HCT116 (cell line): ENCODE data around the gene EP400. TPM values are rescaled to one million over a fixed set of nuclear protein-coding genes. Genes with fewer than 3 reads are reported as not detected.

ENCODE experiments used
- ATAC-seq: fragments of 200-7000 bp; cut with Tn5 transposase; 2 replicates; pipeline ENCODE4 v1.9.1; 2020; ENCODE audit warnings: mild to moderate bottlenecking, moderate library complexity
- BruUV-seq: library from RNA; stranded (reverse); fragments of 400-500 nt; replicated peaks from 2 replicates; lab custom pipeline; 2021; lab: Mats Ljungman, UMichigan
- CTCF ChIA-PET: fragments of 300-600 bp; sonication (Branson Sonifier 250); formaldehyde crosslinking; loops from one replicate; lab custom pipeline; 2021; ENCODE audit warnings: antibody characterized with exemption; lab: Charles Lee
- POLR2A ChIA-PET: fragments of 300-600, 350-600 bp; sonication (Branson Sonifier 250); formaldehyde crosslinking; loops from one replicate; lab custom pipeline; 2021; ENCODE audit warnings: antibody characterized with exemption; lab: Charles Lee
- RAD21 ChIA-PET, 2 experiments: fragments of 300-600 bp; sonication (Branson Sonifier 250); formaldehyde crosslinking; loops; one replicate each; lab custom pipeline; 2023; ENCODE audit warnings: low total read pairs in 2 of 2; ENCODE audit not compliant: uncharacterized antibody in 2 of 2, unreplicated experiment in 2 of 2, low non-redundant PET in 1 of 2; lab: Charles Lee
- DNase-seq: peaks from one replicate; pipeline ENCODE4 v3.0.0-alpha.2; 2010; ENCODE audit warnings: low read depth, low spot score
- H2AFZ ChIP-seq: fragments of 200-600 bp; shearing (Covaris generic), sonication (generic); 2 replicates; pipeline ENCODE4 v1.6.1; 2017; ENCODE audit warnings: low read depth, mixed run types, mixed read lengths, antibody characterized with exemption, low read length; ENCODE audit not compliant: poor library complexity, severe bottlenecking
- H3K27ac ChIP-seq: 2 replicates; pipeline ENCODE4 v1.5.1; 2012; ENCODE audit warnings: low read depth, low read length
- H3K27me3 ChIP-seq: fragments of 200-600 bp; sonication (generic); 2 replicates; pipeline ENCODE4 v1.6.1; 2016; ENCODE audit warnings: mixed run types, low read length, mixed read lengths; ENCODE audit not compliant: insufficient read depth
- H3K36me3 ChIP-seq, 2 experiments: fragments of 200-500 bp in 1 of 2; fragments of 200-600 bp in 1 of 2; sonication (Bioruptor generic) in 1 of 2; sonication (generic) in 1 of 2; 2 replicates each; pipeline versions ENCODE4 v1.5.1 to v1.6.1; 2014 to 2016; ENCODE audit warnings: low read length in 2 of 2, inconsistent platforms in 1 of 2, mixed read lengths in 1 of 2, mixed run types in 1 of 2; ENCODE audit not compliant: insufficient read depth in 2 of 2, control insufficient read depth in 1 of 2
- H3K4me1 ChIP-seq, 2 experiments: fragments of 200-600 bp in 1 of 2; sonication (generic) in 1 of 2; 2 replicates each; pipeline versions ENCODE4 v1.5.1 to v1.6.1; 2012 to 2017; ENCODE audit warnings: low read length in 2 of 2, inconsistent platforms in 1 of 2, mild to moderate bottlenecking in 1 of 2, mixed read lengths in 1 of 2, mixed run types in 1 of 2, moderate library complexity in 1 of 2; ENCODE audit not compliant: insufficient read depth in 2 of 2, control insufficient read depth in 1 of 2
- H3K4me2 ChIP-seq: fragments of 200-600 bp; sonication (generic); 2 replicates; pipeline ENCODE4 v1.6.1; 2017; ENCODE audit warnings: mixed run types, low read length, mixed read lengths
- H3K4me3 ChIP-seq, 2 experiments: fragments of 200-600 bp in 1 of 2; sonication (generic) in 1 of 2; replicated peaks in 1 of 2; 2 replicates each; pipeline ENCODE4 v1.5.1; 2011 to 2016; ENCODE audit warnings: low read length in 2 of 2, control low read depth in 1 of 2, low read depth in 1 of 2, mild to moderate bottlenecking in 1 of 2, mixed read lengths in 1 of 2, mixed run types in 1 of 2
- H3K79me2 ChIP-seq: fragments of 200-600 bp; sonication (generic); 2 replicates; pipeline ENCODE4 v1.6.1; 2017; ENCODE audit warnings: mild to moderate bottlenecking, mixed run types, low read length, moderate library complexity, mixed read lengths; ENCODE audit not compliant: insufficient read depth
- H3K9ac ChIP-seq: fragments of 200-600 bp; sonication (generic); 2 replicates; pipeline ENCODE4 v1.6.1; 2016; ENCODE audit warnings: low read length, mixed read lengths
- H3K9me2 ChIP-seq: fragments of 200-600 bp; sonication (generic), shearing (Covaris generic); 2 replicates; pipeline ENCODE4 v1.6.1; 2017; ENCODE audit warnings: mixed run types, mild to moderate bottlenecking, moderate library complexity; ENCODE audit not compliant: insufficient read depth
- H3K9me3 ChIP-seq, 2 experiments: fragments of 200-500 bp in 1 of 2; fragments of 200-600 bp in 1 of 2; sonication (Bioruptor generic) in 1 of 2; sonication (generic) in 1 of 2; 2 replicates each; pipeline ENCODE4 v1.6.1; 2014 to 2017; ENCODE audit warnings: low read length in 2 of 2, mixed read lengths in 2 of 2, inconsistent platforms in 1 of 2, low read depth in 1 of 2, mild to moderate bottlenecking in 1 of 2, mixed run types in 1 of 2, moderate library complexity in 1 of 2; ENCODE audit not compliant: control insufficient read depth in 1 of 2, insufficient read depth in 1 of 2
- H4K20me1 ChIP-seq: fragments of 200-600 bp; sonication (generic), shearing (Covaris generic); 2 replicates; pipeline ENCODE4 v1.6.1; 2017; ENCODE audit warnings: mixed run types, mild to moderate bottlenecking, moderate library complexity; ENCODE audit not compliant: insufficient read depth
- CBX3 ChIP-seq: IDR thresholded peaks from 2 replicates; pipeline ENCODE4 v1.6.1; 2012; ENCODE audit warnings: low read depth
- EGR1 ChIP-seq: IDR thresholded peaks from 2 replicates; pipeline ENCODE4 v1.6.1; 2012; ENCODE audit warnings: low read depth
- ELF1 ChIP-seq: IDR thresholded peaks from 2 replicates; pipeline ENCODE4 v1.6.1; 2012; ENCODE audit warnings: low read depth, borderline replicate concordance
- EZH2 ChIP-seq: fragments of 200-600 bp; sonication (generic); IDR thresholded peaks from 2 replicates; pipeline ENCODE4 v1.6.1; 2017; ENCODE audit warnings: antibody characterized with exemption, mixed run types
- EZH2phosphoT487 ChIP-seq: fragments of 200-600 bp; IDR thresholded peaks from 2 replicates; pipeline ENCODE4 v1.6.1; 2018; ENCODE audit warnings: antibody characterized with exemption, borderline replicate concordance
- FOSL1 ChIP-seq: IDR thresholded peaks from 2 replicates; pipeline ENCODE4 v1.6.1; 2012; ENCODE audit warnings: low read depth
- POLR2AphosphoS5 ChIP-seq: IDR thresholded peaks from 2 replicates; pipeline ENCODE4 v1.6.1; 2011; ENCODE audit warnings: mild to moderate bottlenecking, low read depth, low read length, moderate library complexity
- SIN3A ChIP-seq: IDR thresholded peaks from 2 replicates; pipeline ENCODE4 v1.6.1; 2012; ENCODE audit warnings: low read depth
- SRF ChIP-seq: IDR thresholded peaks from 2 replicates; pipeline ENCODE4 v1.6.1; 2012; ENCODE audit warnings: low read depth
- TCF7L2 ChIP-seq: IDR thresholded peaks from 2 replicates; pipeline ENCODE4 v1.7.0; 2011; ENCODE audit warnings: borderline replicate concordance, inconsistent platforms; ENCODE audit not compliant: insufficient read depth, insufficient read length; ENCODE audit errors: extremely low read depth
- YY1 ChIP-seq: IDR thresholded peaks from 2 replicates; pipeline ENCODE4 v1.6.1; 2011; ENCODE audit warnings: low read length, low read depth, moderate library complexity, mild to moderate bottlenecking; ENCODE audit not compliant: insufficient replicate concordance; ENCODE audit errors: extremely low read depth
- ZNF274 ChIP-seq: fragments of 200-500 bp; sonication (Bioruptor generic); IDR thresholded peaks from 2 replicates; pipeline ENCODE4 v1.6.1; 2014; ENCODE audit warnings: mild to moderate bottlenecking, low read depth, low read length, inconsistent platforms
- intact Hi-C: fragments of 100-400 bp; cut with micrococcal nuclease; formaldehyde crosslinking; loops from 2 replicates; pipeline ENCODE4 v1.10.0; 2022
- total RNA-seq: library from RNA; stranded (reverse); gene quantifications from one replicate; pipeline ENCODE4 v1.2.1, GENCODE V29; 2021; ENCODE audit not compliant: unreplicated experiment
- TF ChIP-seq, protein P1 (sequence below): IDR thresholded peaks from 2 replicates; pipeline ENCODE4 v1.6.1; 2012

Gene EP400
- total RNA-seq, 1 experiment from 2014 or later = 54.5 TPM

DNA sequence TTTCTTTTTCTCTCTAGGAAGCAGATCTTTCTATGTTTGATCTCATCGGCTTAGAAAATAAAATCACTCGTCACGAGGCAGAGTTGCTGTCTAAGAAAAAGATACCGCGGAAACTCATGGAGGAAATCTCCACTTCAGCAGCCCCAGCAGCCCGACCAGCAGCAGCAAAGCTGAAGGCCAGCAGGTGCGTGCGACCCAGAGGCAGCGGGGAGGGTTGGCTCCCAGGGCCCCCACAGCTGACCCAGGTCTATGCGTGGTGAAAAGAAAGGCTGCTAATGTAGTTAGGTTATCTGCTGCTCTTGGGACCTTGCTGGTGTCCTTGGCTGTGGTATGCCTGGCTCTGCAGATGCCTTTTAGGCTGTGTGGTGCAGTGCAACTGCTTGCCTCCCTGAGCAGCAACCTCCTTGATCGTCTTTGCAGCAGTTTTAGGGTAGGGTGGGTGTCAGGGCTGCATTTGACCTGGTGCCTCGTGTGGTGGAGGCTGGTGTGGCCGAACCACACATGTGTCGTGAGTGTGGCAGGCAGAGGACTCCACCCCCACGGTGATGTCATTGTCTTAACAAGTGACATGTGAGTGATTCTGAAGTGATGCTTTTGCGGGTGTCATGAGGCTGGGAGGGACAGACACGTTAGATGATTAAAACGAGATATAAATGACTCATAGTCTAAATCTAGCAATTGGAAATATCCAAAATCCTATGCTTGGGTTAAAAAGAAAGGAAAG is 68.6 kb downstream of the EP400 start:
- RAD21 ChIA-PET = no interaction called here

DNA sequence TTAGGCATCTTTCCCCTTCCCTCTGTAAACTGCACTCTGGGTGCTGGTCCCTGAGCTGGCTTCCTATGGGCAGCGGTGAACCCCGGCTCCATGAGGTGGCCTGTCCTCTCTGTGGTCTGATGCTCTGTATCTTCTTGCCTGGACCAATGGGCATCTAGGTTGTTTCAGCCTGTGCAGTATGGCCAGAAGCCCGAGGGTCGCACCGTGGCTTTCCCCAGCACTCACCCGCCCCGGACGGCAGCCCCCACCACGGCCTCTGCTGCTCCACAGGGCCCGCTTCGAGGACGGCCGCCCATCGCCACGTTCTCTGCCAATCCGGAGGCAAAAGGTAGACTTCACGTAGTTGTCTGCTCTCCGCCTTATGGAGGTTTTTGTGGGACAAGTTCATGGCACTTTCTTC is 70.1 kb downstream of the EP400 start:
- BruUV-seq = no TSS peak
- ChIA-PET POLR2A (no interaction called here), RAD21 (no interaction called here), CTCF (no interaction called here)
- TF ChIP-seq CBX3 (no peak), EZH2 (no peak), YY1 (no peak), ZNF274 (no peak), SIN3A (no peak), TCF7L2 (no peak), SRF (no peak), EGR1 (no peak), EZH2phosphoT487 (no peak), ELF1 (no peak), FOSL1 (no peak)
- H3K36me3 ChIP-seq = peaks cover 35 to 36% of the 10 kb centered on the region in 2 experiments; a peak in 3 of 4 replicates
- no peak overlapping the region for H3K27ac ChIP-seq
- no peaks in the 10 kb centered on the region for H3K9me2 ChIP-seq
- H3K4me1 ChIP-seq = no peaks in the 10 kb centered on the region
- no peaks in the 10 kb centered on the region for H3K27me3 ChIP-seq
- no peak overlapping the region for H3K4me2 ChIP-seq
- no peak overlapping the region for H2AFZ ChIP-seq
- no peaks in the 10 kb centered on the region for H4K20me1 ChIP-seq
- H3K9me3 ChIP-seq = no peaks in the 10 kb centered on the region
- H3K79me2 ChIP-seq = no peaks in the 10 kb centered on the region
- no peak for DNase-seq
- H3K4me3 ChIP-seq = no peak overlapping the region
- no peak overlapping the region for H3K9ac ChIP-seq
- no peak for ATAC-seq
- intact Hi-C loops = no loop called here

More for the DNA sequence above, 68.6 kb downstream of the EP400 start:
- CTCF ChIA-PET = no interaction called here
- intact Hi-C loops = no loop called here
- Histone ChIP-seq H2AFZ (no peak overlapping the region), H3K36me3 (peaks cover 33 to 43% of the 10 kb centered on the region in 2 experiments; a peak in 3 of 4 replicates), H3K9me3 (no peaks in the 10 kb centered on the region), H4K20me1 (no peaks in the 10 kb centered on the region), H3K4me1 (no peaks in the 10 kb centered on the region), H3K27me3 (no peaks in the 10 kb centered on the region), H3K9me2 (no peaks in the 10 kb centered on the region), H3K27ac (no peak overlapping the region), H3K4me2 (no peak overlapping the region), H3K79me2 (no peaks in the 10 kb centered on the region), H3K9ac (no peak overlapping the region), H3K4me3 (no peak overlapping the region)
- ATAC-seq (peak; percentile 52; the same call in 1 of the 2 replicates), DNase-seq (no peak)
- no TSS peak for BruUV-seq
- no peak for TF ChIP-seq EZH2phosphoT487
- TF ChIP-seq, protein P1, sequence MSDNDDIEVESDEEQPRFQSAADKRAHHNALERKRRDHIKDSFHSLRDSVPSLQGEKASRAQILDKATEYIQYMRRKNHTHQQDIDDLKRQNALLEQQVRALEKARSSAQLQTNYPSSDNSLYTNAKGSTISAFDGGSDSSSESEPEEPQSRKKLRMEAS = no peak
- no peak for TF ChIP-seq POLR2AphosphoS5
- no peak for TF ChIP-seq YY1
- TF ChIP-seq EZH2 = no peak
- TF ChIP-seq ELF1 = no peak
- no peak for TF ChIP-seq ZNF274
- POLR2A ChIA-PET = no interaction called here
